Measurements from ENCODE around the gene SLC15A2.

DNA sequence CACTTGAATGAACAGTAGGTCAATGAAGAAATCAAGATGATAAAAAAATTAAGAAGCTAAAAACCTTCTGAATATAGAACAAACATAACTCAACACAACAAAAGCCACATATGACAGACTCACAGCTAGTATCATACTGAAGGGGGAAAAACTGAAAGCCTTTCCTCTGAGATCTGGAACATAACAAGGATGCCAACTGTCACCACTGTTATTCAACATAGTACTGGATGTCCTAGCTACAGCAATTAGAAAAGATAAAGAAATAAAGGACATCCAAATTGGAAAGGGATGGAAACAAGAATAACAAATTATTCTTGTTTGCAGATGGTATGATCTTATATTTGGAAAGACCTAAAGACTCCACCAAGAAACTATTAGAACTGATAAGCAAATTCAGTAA lies 67.1 kb downstream of the SLC15A2 start:
- TF ChIP-seq, protein P1, sequence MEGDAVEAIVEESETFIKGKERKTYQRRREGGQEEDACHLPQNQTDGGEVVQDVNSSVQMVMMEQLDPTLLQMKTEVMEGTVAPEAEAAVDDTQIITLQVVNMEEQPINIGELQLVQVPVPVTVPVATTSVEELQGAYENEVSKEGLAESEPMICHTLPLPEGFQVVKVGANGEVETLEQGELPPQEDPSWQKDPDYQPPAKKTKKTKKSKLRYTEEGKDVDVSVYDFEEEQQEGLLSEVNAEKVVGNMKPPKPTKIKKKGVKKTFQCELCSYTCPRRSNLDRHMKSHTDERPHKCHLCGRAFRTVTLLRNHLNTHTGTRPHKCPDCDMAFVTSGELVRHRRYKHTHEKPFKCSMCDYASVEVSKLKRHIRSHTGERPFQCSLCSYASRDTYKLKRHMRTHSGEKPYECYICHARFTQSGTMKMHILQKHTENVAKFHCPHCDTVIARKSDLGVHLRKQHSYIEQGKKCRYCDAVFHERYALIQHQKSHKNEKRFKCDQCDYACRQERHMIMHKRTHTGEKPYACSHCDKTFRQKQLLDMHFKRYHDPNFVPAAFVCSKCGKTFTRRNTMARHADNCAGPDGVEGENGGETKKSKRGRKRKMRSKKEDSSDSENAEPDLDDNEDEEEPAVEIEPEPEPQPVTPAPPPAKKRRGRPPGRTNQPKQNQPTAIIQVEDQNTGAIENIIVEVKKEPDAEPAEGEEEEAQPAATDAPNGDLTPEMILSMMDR (IDR thresholded peaks at IDR 0.05): no peak
- no peak for TF ChIP-seq ZFX (IDR thresholded peaks at IDR 0.05; ENCODE audit: borderline replicate concordance)

Measured in 22Rv1 (cell line).